ENCODE results near the gene STAB1. TPM values are rescaled to one million over a fixed set of nuclear protein-coding genes. Genes with fewer than 3 reads are reported as not detected.

STAB1 gene
- total and polyA plus RNA-seq, 10 of the 15 experiments (the other 5 are each of a cell fraction or from before 2014, with no cell fraction given) = 0.46 TPM; not detected in 9

DNA sequence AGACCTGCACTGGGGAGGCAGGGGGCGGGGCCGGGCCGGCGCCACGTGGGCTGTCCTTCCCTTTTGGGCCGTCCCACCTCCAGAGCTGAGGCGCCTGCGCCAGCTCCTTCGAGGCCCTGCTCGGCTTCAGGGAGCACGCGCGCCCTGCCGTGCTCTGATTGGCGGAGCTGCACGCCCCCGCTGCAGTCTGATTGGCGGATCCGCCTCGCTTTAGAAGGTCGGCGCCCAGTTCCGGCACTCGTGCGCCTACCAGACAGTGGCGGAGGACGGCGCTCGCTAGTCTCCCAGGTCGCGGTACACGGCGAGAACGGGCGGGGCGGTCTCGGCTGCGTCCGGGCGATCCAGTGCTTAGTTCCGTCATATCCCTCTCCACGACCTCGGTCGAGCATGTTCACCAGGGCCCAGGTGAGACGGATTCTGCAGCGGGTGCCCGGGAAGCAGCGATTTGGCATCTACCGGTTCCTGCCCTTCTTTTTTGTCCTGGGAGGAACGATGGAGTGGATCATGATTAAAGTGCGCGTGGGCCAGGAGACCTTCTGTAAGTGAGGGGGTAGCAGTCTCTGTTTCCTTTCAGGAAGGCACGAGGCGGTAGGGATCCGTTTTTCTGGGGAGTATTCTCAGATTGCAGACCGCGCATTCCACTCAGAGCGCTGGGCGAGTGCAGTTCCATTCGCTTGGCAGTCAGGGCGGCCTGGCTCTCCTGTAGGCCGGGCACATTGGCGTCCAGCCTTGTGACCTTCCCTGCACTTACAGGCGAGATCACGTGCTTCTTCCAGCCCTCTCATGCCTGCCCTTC, 41.4 kb downstream of the STAB1 start, which contains the start of gene UQCC5 (continued):
- no peak for TF ChIP-seq SMC3 (IDR thresholded peaks at IDR 0.05; ENCODE audit: borderline replicate concordance, low read length)
- TF ChIP-seq EED (IDR thresholded peaks at IDR 0.05; ENCODE audit: low read depth) = no peak
- peak; percentile 85 for TF ChIP-seq MXI1 (IDR thresholded peaks at IDR 0.05; ENCODE audit: low read depth, low read length)
- no peak for TF ChIP-seq KDM1A (IDR thresholded peaks at IDR 0.05; ENCODE audit: borderline replicate concordance)
- TF ChIP-seq ZNF207 (IDR thresholded peaks at IDR 0.05; ENCODE audit: borderline replicate concordance) = no peak
- no peak for TF ChIP-seq ZNF24 (IDR thresholded peaks at IDR 0.05)
- TF ChIP-seq PML (IDR thresholded peaks at IDR 0.05; ENCODE audit: low read length) = peak; percentile 94; the same call in 1 of the 2 replicates
- TF ChIP-seq STAT1 (conservative IDR thresholded peaks at IDR 0.05) = no peak
- TF ChIP-seq SMARCA5 (IDR thresholded peaks at IDR 0.05) = 0 out of 2 replicates have a peak, but pooled peaks have one; percentile 34
- no peak for TF ChIP-seq RAD21 (IDR thresholded peaks at IDR 0.05; ENCODE audit: insufficient read depth, low read depth, low read length)
- TF ChIP-seq GATAD2B (conservative IDR thresholded peaks at IDR 0.05; ENCODE audit: low read depth) = 0 out of 2 replicates have a peak, but pooled peaks have one; percentile 13
- TF ChIP-seq, protein P1, sequence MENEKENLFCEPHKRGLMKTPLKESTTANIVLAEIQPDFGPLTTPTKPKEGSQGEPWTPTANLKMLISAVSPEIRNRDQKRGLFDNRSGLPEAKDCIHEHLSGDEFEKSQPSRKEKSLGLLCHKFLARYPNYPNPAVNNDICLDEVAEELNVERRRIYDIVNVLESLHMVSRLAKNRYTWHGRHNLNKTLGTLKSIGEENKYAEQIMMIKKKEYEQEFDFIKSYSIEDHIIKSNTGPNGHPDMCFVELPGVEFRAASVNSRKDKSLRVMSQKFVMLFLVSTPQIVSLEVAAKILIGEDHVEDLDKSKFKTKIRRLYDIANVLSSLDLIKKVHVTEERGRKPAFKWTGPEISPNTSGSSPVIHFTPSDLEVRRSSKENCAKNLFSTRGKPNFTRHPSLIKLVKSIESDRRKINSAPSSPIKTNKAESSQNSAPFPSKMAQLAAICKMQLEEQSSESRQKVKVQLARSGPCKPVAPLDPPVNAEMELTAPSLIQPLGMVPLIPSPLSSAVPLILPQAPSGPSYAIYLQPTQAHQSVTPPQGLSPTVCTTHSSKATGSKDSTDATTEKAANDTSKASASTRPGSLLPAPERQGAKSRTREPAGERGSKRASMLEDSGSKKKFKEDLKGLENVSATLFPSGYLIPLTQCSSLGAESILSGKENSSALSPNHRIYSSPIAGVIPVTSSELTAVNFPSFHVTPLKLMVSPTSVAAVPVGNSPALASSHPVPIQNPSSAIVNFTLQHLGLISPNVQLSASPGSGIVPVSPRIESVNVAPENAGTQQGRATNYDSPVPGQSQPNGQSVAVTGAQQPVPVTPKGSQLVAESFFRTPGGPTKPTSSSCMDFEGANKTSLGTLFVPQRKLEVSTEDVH (IDR thresholded peaks at IDR 0.05; ENCODE audit: low read depth, partially characterized antibody) = no peak
- TF ChIP-seq, protein P2, sequence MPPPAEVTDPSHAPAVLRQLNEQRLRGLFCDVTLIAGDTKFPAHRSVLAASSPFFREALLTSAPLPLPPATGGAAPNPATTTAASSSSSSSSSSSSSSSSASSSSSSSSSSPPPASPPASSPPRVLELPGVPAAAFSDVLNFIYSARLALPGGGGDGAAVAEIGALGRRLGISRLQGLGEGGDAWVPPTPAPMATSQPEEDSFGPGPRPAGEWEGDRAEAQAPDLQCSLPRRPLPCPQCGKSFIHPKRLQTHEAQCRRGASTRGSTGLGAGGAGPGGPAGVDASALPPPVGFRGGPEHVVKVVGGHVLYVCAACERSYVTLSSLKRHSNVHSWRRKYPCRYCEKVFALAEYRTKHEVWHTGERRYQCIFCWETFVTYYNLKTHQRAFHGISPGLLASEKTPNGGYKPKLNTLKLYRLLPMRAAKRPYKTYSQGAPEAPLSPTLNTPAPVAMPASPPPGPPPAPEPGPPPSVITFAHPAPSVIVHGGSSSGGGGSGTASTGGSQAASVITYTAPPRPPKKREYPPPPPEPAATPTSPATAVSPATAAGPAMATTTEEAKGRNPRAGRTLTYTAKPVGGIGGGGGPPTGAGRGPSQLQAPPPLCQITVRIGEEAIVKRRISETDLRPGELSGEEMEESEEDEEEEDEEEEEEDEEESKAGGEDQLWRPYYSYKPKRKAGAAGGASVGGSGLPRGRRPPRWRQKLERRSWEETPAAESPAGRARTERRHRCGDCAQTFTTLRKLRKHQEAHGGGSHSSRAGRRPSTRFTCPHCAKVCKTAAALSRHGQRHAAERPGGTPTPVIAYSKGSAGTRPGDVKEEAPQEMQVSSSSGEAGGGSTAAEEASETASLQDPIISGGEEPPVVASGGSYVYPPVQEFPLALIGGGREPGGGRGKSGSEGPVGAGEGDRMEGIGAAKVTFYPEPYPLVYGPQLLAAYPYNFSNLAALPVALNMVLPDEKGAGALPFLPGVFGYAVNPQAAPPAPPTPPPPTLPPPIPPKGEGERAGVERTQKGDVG (CRISPR knock-in tag; IDR thresholded peaks at IDR 0.05) = no peak
- peak; percentile 34 for TF ChIP-seq ATF7 (IDR thresholded peaks at IDR 0.05; ENCODE audit: low read depth)
- TF ChIP-seq, protein P3, sequence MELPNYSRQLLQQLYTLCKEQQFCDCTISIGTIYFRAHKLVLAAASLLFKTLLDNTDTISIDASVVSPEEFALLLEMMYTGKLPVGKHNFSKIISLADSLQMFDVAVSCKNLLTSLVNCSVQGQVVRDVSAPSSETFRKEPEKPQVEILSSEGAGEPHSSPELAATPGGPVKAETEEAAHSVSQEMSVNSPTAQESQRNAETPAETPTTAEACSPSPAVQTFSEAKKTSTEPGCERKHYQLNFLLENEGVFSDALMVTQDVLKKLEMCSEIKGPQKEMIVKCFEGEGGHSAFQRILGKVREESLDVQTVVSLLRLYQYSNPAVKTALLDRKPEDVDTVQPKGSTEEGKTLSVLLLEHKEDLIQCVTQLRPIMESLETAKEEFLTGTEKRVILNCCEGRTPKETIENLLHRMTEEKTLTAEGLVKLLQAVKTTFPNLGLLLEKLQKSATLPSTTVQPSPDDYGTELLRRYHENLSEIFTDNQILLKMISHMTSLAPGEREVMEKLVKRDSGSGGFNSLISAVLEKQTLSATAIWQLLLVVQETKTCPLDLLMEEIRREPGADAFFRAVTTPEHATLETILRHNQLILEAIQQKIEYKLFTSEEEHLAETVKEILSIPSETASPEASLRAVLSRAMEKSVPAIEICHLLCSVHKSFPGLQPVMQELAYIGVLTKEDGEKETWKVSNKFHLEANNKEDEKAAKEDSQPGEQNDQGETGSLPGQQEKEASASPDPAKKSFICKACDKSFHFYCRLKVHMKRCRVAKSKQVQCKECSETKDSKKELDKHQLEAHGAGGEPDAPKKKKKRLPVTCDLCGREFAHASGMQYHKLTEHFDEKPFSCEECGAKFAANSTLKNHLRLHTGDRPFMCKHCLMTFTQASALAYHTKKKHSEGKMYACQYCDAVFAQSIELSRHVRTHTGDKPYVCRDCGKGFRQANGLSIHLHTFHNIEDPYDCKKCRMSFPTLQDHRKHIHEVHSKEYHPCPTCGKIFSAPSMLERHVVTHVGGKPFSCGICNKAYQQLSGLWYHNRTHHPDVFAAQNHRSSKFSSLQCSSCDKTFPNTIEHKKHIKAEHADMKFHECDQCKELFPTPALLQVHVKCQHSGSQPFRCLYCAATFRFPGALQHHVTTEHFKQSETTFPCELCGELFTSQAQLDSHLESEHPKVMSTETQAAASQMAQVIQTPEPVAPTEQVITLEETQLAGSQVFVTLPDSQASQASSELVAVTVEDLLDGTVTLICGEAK (IDR thresholded peaks at IDR 0.05; ENCODE audit: borderline replicate concordance) = no peak
- TF ChIP-seq EGR1 (IDR thresholded peaks at IDR 0.05; ENCODE audit: borderline replicate concordance in 1 of 2, low read depth in 2 of 2, low read length in 2 of 2) = peak; percentile 64 to 95

Data from GM12878 (cell line).